Stomach smooth muscle (tissue), 2 donors: ENCODE measurements around the gene NPY1R.

Experiments
- H3K27ac ChIP-seq: one replicate; pipeline ENCODE4 v1.7.0; 2013; ENCODE audit warnings: mild to moderate bottlenecking, low read length, inconsistent platforms
- H3K27me3 ChIP-seq, 2 donors: one replicate each; pipeline ENCODE4 v1.7.0; 2013; ENCODE audit warnings: low read length in 2 of 2; ENCODE audit not compliant: insufficient read depth in 2 of 2, control insufficient read depth in 1 of 2
- H3K36me3 ChIP-seq, 2 donors: one replicate each; pipeline ENCODE4 v1.7.0; 2013; ENCODE audit warnings: low read length in 2 of 2; ENCODE audit not compliant: control insufficient read depth in 2 of 2, insufficient read depth in 2 of 2
- H3K4me1 ChIP-seq: one replicate; pipeline ENCODE4 v1.7.0; 2013; ENCODE audit warnings: low read length; ENCODE audit not compliant: control insufficient read depth, insufficient read depth
- H3K4me3 ChIP-seq, 2 donors: one replicate each; pipeline ENCODE4 v1.7.0; 2013; ENCODE audit warnings: low read length in 2 of 2
- H3K9ac ChIP-seq, 2 donors: one replicate each; pipeline ENCODE4 v1.7.0; 2013; ENCODE audit warnings: low read length in 2 of 2, mild to moderate bottlenecking in 1 of 2
- H3K9me3 ChIP-seq, 2 donors: one replicate each; pipeline ENCODE4 v1.7.0; 2013; ENCODE audit warnings: low read length in 2 of 2; ENCODE audit not compliant: control insufficient read depth in 2 of 2
- donor health status: healthy.
- donor health status: Pancreatic carcinoma.

Gene NPY1R

DNA sequence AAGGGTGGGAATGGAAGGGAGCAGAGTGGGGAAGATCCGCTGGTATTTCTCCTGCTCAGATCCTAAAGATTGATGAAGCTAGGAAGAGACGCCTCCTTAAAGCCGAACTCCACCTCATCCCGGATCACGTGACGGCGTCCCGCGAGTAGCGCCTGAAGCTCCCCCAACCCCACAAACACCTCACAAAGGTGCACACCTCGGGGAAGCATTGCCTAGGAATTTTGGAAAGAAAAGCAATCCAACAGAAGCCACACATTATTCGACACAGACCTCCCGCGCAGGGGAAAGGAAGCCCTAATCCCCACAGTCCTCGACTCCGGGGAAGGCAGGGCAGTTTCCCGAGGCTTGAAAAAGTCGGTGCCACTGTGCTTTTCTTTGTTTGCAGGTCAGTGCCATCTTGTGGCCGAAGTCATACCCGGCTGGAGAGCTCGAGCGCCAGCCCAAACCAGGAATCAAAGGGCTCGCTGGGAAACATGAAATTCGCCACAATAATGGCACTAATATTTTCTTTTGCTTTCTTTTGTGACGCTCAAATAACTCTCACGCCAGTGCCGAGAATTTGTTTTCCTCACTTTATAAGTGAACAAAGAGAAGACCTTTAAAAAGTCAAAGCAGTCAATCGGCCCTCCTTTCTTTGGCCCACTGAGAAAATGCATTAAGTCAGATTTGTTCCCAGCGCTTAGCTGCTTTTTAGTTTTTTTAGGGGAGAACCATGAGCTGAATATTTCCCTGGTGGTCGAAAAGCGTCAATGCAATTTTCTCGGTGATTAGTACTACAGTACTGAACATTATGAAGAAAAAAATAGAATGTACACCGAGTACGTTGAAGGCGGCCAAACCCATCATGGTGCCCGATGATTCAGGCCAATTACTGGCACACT, at the start of gene NPY1R:
TSS of gene NPY1R (minus strand) at position 71 of the 881 bp plus-strand sequence. CDS start 6,042 bp downstream, outside the sequence.
- peaks cover 11% of the 10 kb centered on the region for H3K4me1 ChIP-seq

GRCh38 chr4:163380703-163381102, 48.3 kb upstream of the NPY1R start:
- Histone ChIP-seq H3K27ac (no peak overlapping the region), H3K27me3 (no peaks in the 10 kb centered on the region), H3K9ac (no peak overlapping the region), H3K4me1 (no peaks in the 10 kb centered on the region), H3K4me3 (no peak overlapping the region), H3K9me3 (no peaks in the 10 kb centered on the region), H3K36me3 (no peaks in the 10 kb centered on the region)

More for the DNA sequence above, at the start of gene NPY1R:
- Histone ChIP-seq H3K27ac (no peak within 1 kb of the TSS), H3K9me3 (no peaks in the 10 kb centered on the region), H3K4me3 (peak within 1 kb of the TSS; percentile 86 to 93), H3K27me3 (peaks cover 10 to 23% of the 10 kb centered on the region in 2 donors), H3K36me3 (no peaks in the 10 kb centered on the region), H3K9ac (peak within 1 kb of the TSS; percentile 43 to 47)

DNA sequence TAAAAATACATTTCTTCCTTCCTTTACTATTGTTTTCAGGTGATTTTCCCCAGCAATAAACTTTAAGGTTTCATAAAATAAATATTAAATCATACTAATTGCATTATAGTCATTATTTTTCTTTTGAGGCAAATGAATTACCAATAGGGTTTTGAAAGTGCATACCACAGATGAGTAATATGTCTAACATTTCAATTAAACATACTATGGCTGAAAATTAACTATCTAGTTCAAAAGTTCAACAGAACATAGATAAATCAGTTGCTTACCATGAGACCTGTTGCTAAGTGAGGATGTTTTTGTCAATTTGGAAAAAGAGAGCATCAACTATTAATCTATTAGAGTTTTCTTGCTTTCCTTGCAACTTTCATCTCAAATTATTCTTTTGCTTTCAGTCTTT, 46.3 kb upstream of the NPY1R start:
- Histone ChIP-seq H3K9me3 (no peaks in the 10 kb centered on the region), H3K4me3 (no peak overlapping the region), H3K4me1 (no peaks in the 10 kb centered on the region), H3K27ac (no peak overlapping the region), H3K36me3 (no peaks in the 10 kb centered on the region), H3K27me3 (no peaks in the 10 kb centered on the region), H3K9ac (no peak overlapping the region)

GRCh38 chr4:163372029-163372428, 39.6 kb upstream of the NPY1R start:
- Histone ChIP-seq H3K36me3 (no peaks in the 10 kb centered on the region), H3K4me1 (no peaks in the 10 kb centered on the region), H3K27ac (no peak overlapping the region), H3K9me3 (no peaks in the 10 kb centered on the region), H3K27me3 (no peaks in the 10 kb centered on the region), H3K4me3 (no peak overlapping the region), H3K9ac (no peak overlapping the region)

DNA sequence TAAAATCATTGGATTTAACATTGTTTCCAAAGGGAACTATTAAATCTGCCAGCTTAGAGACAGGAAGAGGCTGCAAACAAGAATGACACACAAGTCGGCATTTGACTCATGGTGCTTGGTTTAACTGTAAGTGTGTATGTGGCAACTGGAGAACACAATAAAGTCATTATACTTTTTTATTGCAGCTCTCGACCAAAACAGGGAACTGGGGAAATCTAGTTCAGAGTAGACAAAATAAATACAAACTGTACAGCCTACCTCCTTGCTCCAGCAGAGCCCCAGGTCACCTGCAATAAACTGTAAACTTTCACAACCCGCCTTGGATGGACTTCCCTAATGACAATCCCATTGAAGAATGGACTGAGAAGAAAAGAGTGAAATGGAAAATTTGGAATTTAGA, 35.3 kb upstream of the NPY1R start:
- no peak overlapping the region for H3K27ac ChIP-seq
- H3K36me3 ChIP-seq = no peaks in the 10 kb centered on the region
- H3K9me3 ChIP-seq = peaks cover 0 to 2% of the 10 kb centered on the region in 2 donors
- no peak overlapping the region for H3K4me3 ChIP-seq
- no peak overlapping the region for H3K9ac ChIP-seq
- H3K4me1 ChIP-seq = no peaks in the 10 kb centered on the region
- no peaks in the 10 kb centered on the region for H3K27me3 ChIP-seq

DNA sequence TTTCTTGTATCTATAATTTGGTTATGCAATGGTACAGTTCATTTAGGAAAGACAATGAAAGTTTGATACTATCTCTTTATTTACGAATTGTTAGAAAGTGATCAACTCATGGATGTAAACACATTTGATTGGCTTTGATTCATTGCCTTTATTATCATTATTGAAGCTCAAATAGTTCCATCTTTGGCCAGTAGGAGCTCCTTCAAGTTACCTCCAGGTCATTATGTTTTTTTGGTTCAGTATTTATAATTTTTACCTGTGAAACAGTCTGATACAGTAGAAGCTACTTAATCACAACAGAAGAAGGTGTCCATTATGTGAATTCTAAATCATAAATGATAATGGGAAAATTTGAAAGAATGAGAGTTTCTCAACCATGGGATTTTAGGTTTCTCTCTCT, 23.7 kb upstream of the NPY1R start:
- no peak overlapping the region for H3K9ac ChIP-seq
- no peak overlapping the region for H3K27ac ChIP-seq
- no peaks in the 10 kb centered on the region for H3K36me3 ChIP-seq
- H3K9me3 ChIP-seq = no peaks in the 10 kb centered on the region
- H3K27me3 ChIP-seq = no peaks in the 10 kb centered on the region
- no peak overlapping the region for H3K4me3 ChIP-seq
- H3K4me1 ChIP-seq = no peaks in the 10 kb centered on the region

DNA sequence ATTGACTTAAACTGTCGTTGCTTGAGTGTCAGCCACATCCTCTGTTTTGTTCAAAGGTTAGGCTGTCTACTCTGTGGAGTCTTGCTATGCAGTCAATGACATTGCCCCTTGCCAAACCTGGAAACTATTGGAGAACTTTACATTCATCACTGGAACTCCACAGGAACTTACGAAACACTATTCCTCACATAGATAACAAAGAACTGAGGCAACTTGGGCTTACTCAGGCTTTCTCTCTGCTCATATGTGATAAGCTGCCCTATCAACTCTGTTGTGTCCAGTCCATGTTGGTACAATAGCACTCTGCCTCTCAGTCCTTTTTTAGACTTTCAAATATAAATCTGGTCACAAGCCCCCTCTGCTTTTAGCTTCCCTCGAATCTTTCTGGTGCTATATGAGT, 20.7 kb upstream of the NPY1R start:
- Histone ChIP-seq H3K4me1 (no peaks in the 10 kb centered on the region), H3K9ac (no peak overlapping the region), H3K27ac (no peak overlapping the region), H3K27me3 (no peaks in the 10 kb centered on the region), H3K4me3 (no peak overlapping the region), H3K9me3 (no peaks in the 10 kb centered on the region), H3K36me3 (no peaks in the 10 kb centered on the region)

DNA sequence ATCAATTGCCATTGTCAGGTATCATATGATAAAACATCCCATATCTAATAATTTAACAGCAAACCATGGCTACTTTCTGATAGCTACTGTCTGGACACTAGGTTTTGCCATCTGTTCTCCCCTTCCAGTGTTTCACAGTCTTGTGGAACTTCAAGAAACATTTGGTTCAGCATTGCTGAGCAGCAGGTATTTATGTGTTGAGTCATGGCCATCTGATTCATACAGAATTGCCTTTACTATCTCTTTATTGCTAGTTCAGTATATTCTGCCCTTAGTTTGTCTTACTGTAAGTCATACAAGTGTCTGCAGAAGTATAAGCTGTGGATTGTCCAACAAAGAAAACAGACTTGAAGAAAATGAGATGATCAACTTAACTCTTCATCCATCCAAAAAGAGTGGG, 18.3 kb upstream of the NPY1R start:
- Histone ChIP-seq H3K27me3 (no peaks in the 10 kb centered on the region), H3K36me3 (no peaks in the 10 kb centered on the region), H3K4me3 (no peak overlapping the region), H3K9me3 (no peaks in the 10 kb centered on the region), H3K4me1 (no peaks in the 10 kb centered on the region), H3K27ac (no peak overlapping the region), H3K9ac (no peak overlapping the region)

DNA sequence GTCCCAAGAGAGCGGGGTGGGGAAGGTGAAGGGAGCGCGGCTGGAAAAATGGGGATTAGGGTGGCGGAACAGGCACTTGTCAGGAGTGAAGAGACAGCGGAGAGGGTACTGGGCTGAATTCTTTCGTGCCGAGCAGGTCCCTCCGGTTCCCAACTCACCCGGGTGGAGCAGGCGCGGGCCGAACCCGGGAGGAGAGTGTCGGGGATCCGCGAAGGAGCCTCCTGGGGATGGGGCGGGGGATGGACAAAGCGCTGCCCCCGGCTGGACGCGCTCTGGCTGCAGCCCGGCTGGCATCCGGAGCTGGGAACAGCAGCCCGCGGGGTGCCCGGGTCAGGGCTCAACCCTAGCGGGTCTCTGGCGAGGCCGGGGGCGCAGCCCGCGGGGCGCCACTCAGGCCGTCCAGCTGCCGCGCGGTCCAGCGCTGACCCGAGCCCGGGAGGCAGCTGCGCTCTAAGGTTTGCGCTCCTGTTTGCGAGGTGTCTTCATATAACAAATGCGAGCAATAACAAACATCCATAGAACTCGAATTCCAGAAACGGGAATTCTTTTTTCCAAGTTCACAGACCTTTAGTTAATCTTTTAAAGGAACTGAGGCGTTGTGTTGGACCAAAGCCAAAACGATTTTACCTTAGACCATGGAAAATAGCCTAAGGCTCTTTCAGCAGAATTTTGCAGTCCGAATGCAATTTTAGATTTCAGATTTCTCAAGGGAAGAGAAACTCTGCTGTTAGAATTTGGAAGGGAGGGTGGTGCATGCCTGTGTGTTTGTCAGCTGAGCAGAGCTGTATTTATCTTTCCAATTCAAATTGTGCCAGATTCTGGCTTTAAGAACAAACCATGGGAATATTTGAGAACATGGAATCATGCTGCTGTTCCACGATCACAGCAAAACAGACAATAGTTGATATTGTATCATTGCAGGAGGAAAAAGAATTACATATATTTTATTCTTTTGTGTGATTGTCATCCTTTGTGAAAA, 12.0 kb upstream of the NPY1R start:
- no peak overlapping the region for H3K9ac ChIP-seq
- no peaks in the 10 kb centered on the region for H3K9me3 ChIP-seq
- peaks cover 7% of the 10 kb centered on the region for H3K4me1 ChIP-seq
- peaks cover 6 to 21% of the 10 kb centered on the region in 2 donors for H3K27me3 ChIP-seq
- H3K36me3 ChIP-seq = no peaks in the 10 kb centered on the region
- peak overlapping the region in 1 of 2 donors; percentile 69 for H3K4me3 ChIP-seq
- no peak overlapping the region for H3K27ac ChIP-seq

DNA sequence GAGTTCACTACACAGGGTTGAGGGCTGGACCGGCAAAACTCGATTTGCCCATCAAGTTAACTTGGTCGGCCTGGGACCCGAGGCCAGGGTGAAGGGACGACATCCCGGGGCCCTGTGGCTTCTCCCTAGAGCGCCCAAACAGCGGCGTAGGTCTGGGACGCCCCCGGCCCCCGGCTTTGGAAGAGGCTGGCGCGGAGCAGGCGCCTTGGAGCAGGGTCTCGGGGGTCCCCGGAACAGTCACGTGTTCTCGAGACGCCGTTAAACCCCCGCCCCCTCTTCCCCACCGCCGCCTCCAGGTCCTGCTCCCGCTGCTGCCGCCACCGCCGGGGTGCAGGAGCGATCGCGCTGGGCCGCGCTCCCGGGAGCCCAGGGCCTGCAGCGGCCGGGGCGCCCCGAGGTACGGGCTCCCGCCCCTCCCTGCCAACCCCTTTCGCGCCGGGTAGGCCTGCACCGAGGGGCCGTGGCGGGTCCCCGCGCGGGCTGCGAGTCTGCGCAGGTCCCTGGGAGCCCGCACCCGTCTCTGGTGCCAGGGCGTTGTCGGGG, 11.3 kb upstream of the NPY1R start, which contains the start of gene NPY5R:
TSS of gene NPY5R (plus strand) at position 289 of the 543 bp plus-strand sequence. CDS start 6,382 bp downstream, outside the sequence.
- H3K27me3 ChIP-seq = peaks cover 6 to 21% of the 10 kb centered on the region in 2 donors
- H3K27ac ChIP-seq = no peak within 1 kb of the TSS
- H3K36me3 ChIP-seq = no peaks in the 10 kb centered on the region

More for the DNA sequence above, 11.3 kb upstream of the NPY1R start, which contains the start of gene NPY5R:
- Histone ChIP-seq H3K4me3 (peak within 1 kb of the TSS; percentile 2 to 69), H3K9me3 (no peaks in the 10 kb centered on the region), H3K4me1 (peaks cover 7% of the 10 kb centered on the region), H3K9ac (no peak within 1 kb of the TSS)
